Measurements from ENCODE around the gene INSIG2. TPM values are rescaled to one million over a fixed set of nuclear protein-coding genes. Genes with fewer than 3 reads are reported as not detected.

Gene INSIG2
- total RNA-seq, 4 donors from 2014 or later = 4.4 to 5.6 (median 5.4) TPM

DNA sequence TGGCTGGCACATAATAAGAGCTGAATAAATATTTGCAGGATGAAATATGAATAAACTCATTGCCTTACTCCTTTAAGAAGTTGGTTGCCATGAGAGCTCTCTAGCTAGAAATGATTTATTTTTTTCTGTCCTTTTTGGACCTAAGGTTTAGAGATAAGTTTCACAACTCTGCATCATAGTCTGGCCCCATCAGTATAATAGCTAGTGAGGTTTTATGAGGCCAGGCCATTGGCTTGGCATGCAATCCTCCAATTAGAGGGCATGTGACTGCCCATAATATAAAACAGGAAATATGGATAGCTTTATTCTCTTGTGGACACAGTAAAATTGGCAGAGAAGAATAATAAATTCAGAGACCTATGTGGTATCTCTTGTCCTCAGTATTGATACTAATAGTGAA is 26.2 kb upstream of the INSIG2 start:
- no peak for TF ChIP-seq POLR2A (IDR thresholded peaks at IDR 0.05)
- TF ChIP-seq, protein P1, sequence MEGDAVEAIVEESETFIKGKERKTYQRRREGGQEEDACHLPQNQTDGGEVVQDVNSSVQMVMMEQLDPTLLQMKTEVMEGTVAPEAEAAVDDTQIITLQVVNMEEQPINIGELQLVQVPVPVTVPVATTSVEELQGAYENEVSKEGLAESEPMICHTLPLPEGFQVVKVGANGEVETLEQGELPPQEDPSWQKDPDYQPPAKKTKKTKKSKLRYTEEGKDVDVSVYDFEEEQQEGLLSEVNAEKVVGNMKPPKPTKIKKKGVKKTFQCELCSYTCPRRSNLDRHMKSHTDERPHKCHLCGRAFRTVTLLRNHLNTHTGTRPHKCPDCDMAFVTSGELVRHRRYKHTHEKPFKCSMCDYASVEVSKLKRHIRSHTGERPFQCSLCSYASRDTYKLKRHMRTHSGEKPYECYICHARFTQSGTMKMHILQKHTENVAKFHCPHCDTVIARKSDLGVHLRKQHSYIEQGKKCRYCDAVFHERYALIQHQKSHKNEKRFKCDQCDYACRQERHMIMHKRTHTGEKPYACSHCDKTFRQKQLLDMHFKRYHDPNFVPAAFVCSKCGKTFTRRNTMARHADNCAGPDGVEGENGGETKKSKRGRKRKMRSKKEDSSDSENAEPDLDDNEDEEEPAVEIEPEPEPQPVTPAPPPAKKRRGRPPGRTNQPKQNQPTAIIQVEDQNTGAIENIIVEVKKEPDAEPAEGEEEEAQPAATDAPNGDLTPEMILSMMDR (IDR thresholded peaks at IDR 0.05 in 4 of 5, conservative IDR thresholded peaks at IDR 0.05 in 1 of 5) = no peak
- in situ Hi-C loops (cut with MboI; ENCODE audit: low sequenced_read_pairs in 4 of 4) = no loop called here

DNA sequence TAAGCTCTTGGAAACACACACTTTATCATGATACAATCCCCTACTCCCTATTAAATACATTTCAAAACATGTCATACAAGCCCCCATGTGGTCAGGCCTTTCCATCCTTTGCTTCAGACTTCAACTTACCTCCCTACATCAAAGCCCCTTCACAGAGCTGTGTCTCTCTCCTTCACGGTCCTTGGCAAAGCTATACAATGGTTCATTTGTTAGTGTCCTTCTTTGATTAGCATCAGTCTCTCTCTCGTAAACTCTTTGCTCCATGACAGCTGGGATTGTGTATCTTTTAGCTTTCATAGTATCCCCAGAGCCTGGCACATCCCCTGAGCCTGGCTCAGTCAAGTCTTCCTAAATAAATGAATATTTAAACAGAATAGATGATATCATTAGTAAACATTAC is 25.6 kb upstream of the INSIG2 start:
- in situ Hi-C loops (cut with MboI; ENCODE audit: low sequenced_read_pairs in 4 of 4) = no loop called here
- no peak overlapping the region for H3K27ac ChIP-seq
- DNase-seq (no peak), ATAC-seq (no peak)
- H3K4me1 ChIP-seq = no peaks in the 10 kb centered on the region
- no peaks in the 10 kb centered on the region for H3K36me3 ChIP-seq
- TF ChIP-seq, protein P1 (IDR thresholded peaks at IDR 0.05 in 4 of 5, conservative IDR thresholded peaks at IDR 0.05 in 1 of 5) = no peak
- TF ChIP-seq POLR2A (IDR thresholded peaks at IDR 0.05) = no peak
- H3K27me3 ChIP-seq = peaks cover 0 to 2% (median 0%) of the 10 kb centered on the region in 3 donors
- intact Hi-C loops (cut with DNase I; ENCODE audit: low total_unique reads) = no loop called here
- no peaks in the 10 kb centered on the region for H3K9me3 ChIP-seq
- H3K4me3 ChIP-seq = no peak overlapping the region

More for the DNA sequence above, 26.2 kb upstream of the INSIG2 start:
- DNase-seq (no peak), ATAC-seq (no peak)
- H3K27ac ChIP-seq = no peak overlapping the region
- intact Hi-C loops (cut with DNase I; ENCODE audit: low total_unique reads) = no loop called here
- H3K4me1 ChIP-seq = no peaks in the 10 kb centered on the region
- peaks cover 0 to 2% (median 0%) of the 10 kb centered on the region in 3 donors for H3K27me3 ChIP-seq
- no peak overlapping the region for H3K4me3 ChIP-seq
- H3K36me3 ChIP-seq = no peaks in the 10 kb centered on the region
- H3K9me3 ChIP-seq = no peaks in the 10 kb centered on the region

DNA sequence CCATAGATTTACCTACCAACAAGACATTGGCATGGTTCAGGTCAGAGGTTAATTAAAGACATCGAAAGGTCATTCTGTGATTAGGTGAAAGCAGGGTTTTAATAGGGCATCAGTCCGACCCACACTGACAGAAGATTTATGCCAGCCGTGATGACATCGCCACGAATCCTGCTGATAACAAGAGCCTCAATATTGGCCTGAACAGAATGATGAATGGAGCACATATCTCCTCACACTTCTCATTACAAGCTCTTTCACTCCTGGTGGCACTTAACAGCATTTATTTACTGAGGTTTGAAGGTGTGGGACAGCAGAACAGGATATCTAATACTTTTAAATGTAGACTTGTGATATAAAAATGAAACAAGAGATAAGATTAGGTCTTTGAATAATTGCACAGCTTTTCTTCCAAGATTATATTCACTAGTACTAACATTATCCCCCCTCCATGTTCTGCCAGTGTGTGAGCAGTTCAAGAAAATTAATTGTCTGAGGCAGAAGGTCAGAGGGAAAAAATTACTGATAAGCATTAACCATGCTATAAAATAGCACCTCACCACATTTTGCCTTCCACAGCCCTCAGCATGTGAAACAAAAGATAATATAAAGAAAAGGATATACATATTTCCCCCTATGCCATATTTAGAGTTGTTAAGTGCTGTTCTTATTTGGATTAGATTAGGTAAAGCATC is 23.1 kb upstream of the INSIG2 start:
- Histone ChIP-seq H3K4me3 (no peak overlapping the region), H3K27ac (no peak overlapping the region), H3K4me1 (no peaks in the 10 kb centered on the region), H3K36me3 (no peaks in the 10 kb centered on the region), H3K9me3 (no peaks in the 10 kb centered on the region), H3K27me3 (peaks cover 0 to 2% (median 0%) of the 10 kb centered on the region in 3 donors)
- DNase-seq (no peak), ATAC-seq (no peak)
- no peak for TF ChIP-seq POLR2A (IDR thresholded peaks at IDR 0.05)
- TF ChIP-seq, protein P1 (IDR thresholded peaks at IDR 0.05 in 4 of 5, conservative IDR thresholded peaks at IDR 0.05 in 1 of 5) = no peak
- intact Hi-C loops (cut with DNase I; ENCODE audit: low total_unique reads) (no loop called here), in situ Hi-C loops (cut with MboI; ENCODE audit: low sequenced_read_pairs in 4 of 4) (no loop called here)

DNA sequence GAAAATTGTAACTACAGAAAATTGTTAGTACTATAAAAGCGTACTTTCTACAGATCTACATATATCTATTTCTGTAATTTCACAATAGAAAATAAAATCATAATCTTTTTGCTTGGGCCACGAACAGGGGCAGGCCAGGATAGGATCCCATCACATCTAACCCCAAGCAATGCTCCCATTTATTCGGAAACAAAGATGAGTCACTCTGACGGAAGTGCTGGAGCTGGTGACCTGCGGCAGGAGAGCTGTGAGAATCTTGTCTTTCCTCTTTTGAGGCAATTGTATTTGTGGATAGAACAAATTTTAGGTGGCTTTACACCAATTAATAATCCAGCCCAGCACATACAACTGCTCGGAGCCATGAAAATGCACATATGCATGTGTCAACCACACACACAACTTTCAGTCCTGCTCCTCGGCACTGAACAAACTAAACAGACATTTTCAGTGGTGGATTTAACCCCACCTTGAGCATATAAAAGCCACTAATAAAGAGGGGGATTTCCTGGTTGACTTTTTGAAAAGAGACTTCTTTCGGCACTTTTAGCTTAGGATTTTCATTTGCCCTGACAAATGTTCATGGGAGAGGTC is 22.3 kb upstream of the INSIG2 start:
- intact Hi-C loops (cut with DNase I; ENCODE audit: low total_unique reads) = no loop called here
- TF ChIP-seq POLR2A (IDR thresholded peaks at IDR 0.05) = no peak
- TF ChIP-seq, protein P1 (IDR thresholded peaks at IDR 0.05 in 4 of 5, conservative IDR thresholded peaks at IDR 0.05 in 1 of 5) = no peak

More for the DNA sequence above, 22.3 kb upstream of the INSIG2 start:
- H3K36me3 ChIP-seq = no peaks in the 10 kb centered on the region
- H3K4me1 ChIP-seq = no peaks in the 10 kb centered on the region
- in situ Hi-C loops (cut with MboI; ENCODE audit: low sequenced_read_pairs in 4 of 4) = no loop called here
- no peak for ATAC-seq
- no peak overlapping the region for H3K4me3 ChIP-seq
- no peak overlapping the region for H3K27ac ChIP-seq
- no peaks in the 10 kb centered on the region for H3K9me3 ChIP-seq
- peaks cover 0 to 2% (median 0%) of the 10 kb centered on the region in 3 donors for H3K27me3 ChIP-seq
- no peak for DNase-seq
